Loucy (cell line): ENCODE measurements around the gene VEPH1.

Experiments used
- H2AFZ ChIP-seq: fragments of 200-600 bp; sonication (generic); 2 replicates; pipeline ENCODE4 v1.6.0; 2016; ENCODE audit warnings: antibody characterized with exemption, mild to moderate bottlenecking, low read length, moderate library complexity
- H3F3A ChIP-seq: fragments of 200-600 bp; 2 replicates; pipeline ENCODE4 v1.6.0; 2016; ENCODE audit warnings: antibody characterized with exemption, low read depth, mild to moderate bottlenecking
- H3K27me3 ChIP-seq: fragments of 200-600 bp; sonication (generic); 2 replicates; pipeline ENCODE4 v1.6.1; 2014; ENCODE audit warnings: low read length, mild to moderate bottlenecking; ENCODE audit not compliant: insufficient read depth, poor library complexity, severe bottlenecking
- H3K36me3 ChIP-seq: fragments of 200-600 bp; sonication (generic); 2 replicates; pipeline ENCODE4 v1.6.1; 2016; ENCODE audit warnings: low read length; ENCODE audit not compliant: insufficient read depth
- H3K4me1 ChIP-seq: fragments of 200-600 bp; sonication (generic); 2 replicates; pipeline ENCODE4 v1.5.1; 2014; ENCODE audit warnings: low read length, mild to moderate bottlenecking; ENCODE audit not compliant: insufficient read depth, poor library complexity, severe bottlenecking
- H3K4me2 ChIP-seq: fragments of 200-600 bp; sonication (generic); 2 replicates; pipeline ENCODE4 v1.6.0; 2014; ENCODE audit warnings: antibody characterized with exemption, low read length, low read depth, mild to moderate bottlenecking; ENCODE audit not compliant: poor library complexity, severe bottlenecking
- H3K4me3 ChIP-seq: fragments of 200-600 bp; sonication (generic); 2 replicates; pipeline ENCODE4 v1.5.1; 2014; ENCODE audit warnings: low read length, mild to moderate bottlenecking, mixed read lengths; ENCODE audit not compliant: poor library complexity, severe bottlenecking
- H3K79me2 ChIP-seq: fragments of 200-600 bp; sonication (generic); 2 replicates; pipeline ENCODE4 v1.6.1; 2014; ENCODE audit warnings: low read length; ENCODE audit not compliant: insufficient read depth
- H3K9ac ChIP-seq: fragments of 200-600 bp; sonication (generic); 2 replicates; pipeline ENCODE4 v1.6.0; 2014; ENCODE audit warnings: mild to moderate bottlenecking, low read depth, low read length, moderate library complexity; ENCODE audit not compliant: poor library complexity, severe bottlenecking
- H3K9me2 ChIP-seq: fragments of 200-600 bp; sonication (generic); replicated peaks from 2 replicates; pipeline ENCODE4 v1.6.1; 2016; ENCODE audit warnings: low read depth, low read length, mixed read lengths
- H3K9me3 ChIP-seq: fragments of 200-600 bp; sonication (generic); 2 replicates; pipeline ENCODE4 v1.6.1; 2014; ENCODE audit warnings: mild to moderate bottlenecking, antibody characterized with exemption, low read length, low read depth; ENCODE audit not compliant: insufficient read depth
- H4K20me1 ChIP-seq: fragments of 200-600 bp; sonication (generic); 2 replicates; pipeline ENCODE4 v1.6.0; 2014; ENCODE audit warnings: antibody characterized with exemption, low read length, mild to moderate bottlenecking; ENCODE audit not compliant: insufficient read depth, poor library complexity, severe bottlenecking
- EZH2phosphoT487 ChIP-seq: fragments of 200-600 bp; IDR thresholded peaks from 2 replicates; pipeline ENCODE4 v1.6.1; 2018; ENCODE audit warnings: antibody characterized with exemption, mild to moderate bottlenecking, moderate library complexity, borderline replicate concordance
- TF ChIP-seq, protein P1 (sequence below): fragments of 200-600 bp; sonication (generic); conservative IDR thresholded peaks from 2 replicates; pipeline ENCODE4 v1.5.1; 2014; ENCODE audit warnings: mild to moderate bottlenecking, antibody characterized with exemption, low read length

The VEPH1 gene

GRCh38 chr3:157534725-157535161, 31.5 kb upstream of the VEPH1 start:
- Histone ChIP-seq H3K9ac (no peak overlapping the region), H3F3A (no peaks in the 10 kb centered on the region), H3K79me2 (no peaks in the 10 kb centered on the region), H3K4me1 (peaks cover 3% of the 10 kb centered on the region), H2AFZ (no peak overlapping the region), H3K4me3 (no peak overlapping the region), H3K36me3 (no peaks in the 10 kb centered on the region), H3K9me2 (no peaks in the 10 kb centered on the region), H3K9me3 (no peaks in the 10 kb centered on the region), H4K20me1 (no peaks in the 10 kb centered on the region), H3K4me2 (no peak overlapping the region), H3K27me3 (no peaks in the 10 kb centered on the region)
- TF ChIP-seq, protein P1, sequence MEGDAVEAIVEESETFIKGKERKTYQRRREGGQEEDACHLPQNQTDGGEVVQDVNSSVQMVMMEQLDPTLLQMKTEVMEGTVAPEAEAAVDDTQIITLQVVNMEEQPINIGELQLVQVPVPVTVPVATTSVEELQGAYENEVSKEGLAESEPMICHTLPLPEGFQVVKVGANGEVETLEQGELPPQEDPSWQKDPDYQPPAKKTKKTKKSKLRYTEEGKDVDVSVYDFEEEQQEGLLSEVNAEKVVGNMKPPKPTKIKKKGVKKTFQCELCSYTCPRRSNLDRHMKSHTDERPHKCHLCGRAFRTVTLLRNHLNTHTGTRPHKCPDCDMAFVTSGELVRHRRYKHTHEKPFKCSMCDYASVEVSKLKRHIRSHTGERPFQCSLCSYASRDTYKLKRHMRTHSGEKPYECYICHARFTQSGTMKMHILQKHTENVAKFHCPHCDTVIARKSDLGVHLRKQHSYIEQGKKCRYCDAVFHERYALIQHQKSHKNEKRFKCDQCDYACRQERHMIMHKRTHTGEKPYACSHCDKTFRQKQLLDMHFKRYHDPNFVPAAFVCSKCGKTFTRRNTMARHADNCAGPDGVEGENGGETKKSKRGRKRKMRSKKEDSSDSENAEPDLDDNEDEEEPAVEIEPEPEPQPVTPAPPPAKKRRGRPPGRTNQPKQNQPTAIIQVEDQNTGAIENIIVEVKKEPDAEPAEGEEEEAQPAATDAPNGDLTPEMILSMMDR = no peak
- TF ChIP-seq EZH2phosphoT487 = no peak

DNA sequence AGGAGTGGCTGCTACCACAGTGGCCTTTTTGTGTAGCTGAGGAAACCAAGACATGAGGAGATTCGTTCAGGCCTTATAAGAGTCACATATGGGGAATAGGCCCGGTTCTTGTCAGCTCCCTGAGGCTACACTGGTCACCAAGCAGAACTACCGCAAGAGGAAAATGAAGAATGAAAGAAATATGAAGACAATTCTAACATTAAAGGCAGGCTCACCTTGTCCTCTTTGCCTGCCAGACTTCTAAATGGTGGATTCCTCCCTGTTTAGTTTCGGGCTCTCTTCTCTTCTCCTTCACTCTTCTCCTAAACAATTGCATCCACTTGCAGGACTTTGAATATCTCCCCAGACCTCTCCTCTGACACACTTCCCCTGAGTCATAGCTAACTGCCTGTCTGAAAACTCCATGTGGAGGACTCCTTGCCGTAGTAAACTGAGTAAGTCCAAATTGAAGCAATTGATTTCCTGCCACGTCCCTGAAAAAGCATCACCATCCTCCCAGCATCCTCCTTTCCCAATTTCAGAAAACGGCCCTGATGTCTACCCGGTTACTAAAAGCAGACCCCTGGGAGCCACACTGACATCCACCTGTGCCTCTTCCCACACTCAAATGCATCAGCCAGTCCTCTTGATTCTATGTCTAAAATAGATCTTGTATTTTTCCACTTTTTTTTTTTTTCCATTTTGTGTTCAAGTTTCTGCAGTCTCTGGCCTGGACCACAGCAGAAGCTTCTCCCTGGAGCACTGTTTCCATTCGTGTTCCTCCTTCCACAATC, 30.3 kb upstream of the VEPH1 start:
- Histone ChIP-seq H3K9ac (no peak overlapping the region), H3K4me1 (peaks cover 3% of the 10 kb centered on the region), H3K36me3 (no peaks in the 10 kb centered on the region), H3K4me3 (no peak overlapping the region), H4K20me1 (no peaks in the 10 kb centered on the region), H3K9me3 (no peaks in the 10 kb centered on the region), H3K79me2 (no peaks in the 10 kb centered on the region), H2AFZ (peak overlapping the region; percentile 74), H3K4me2 (no peak overlapping the region), H3K27me3 (no peaks in the 10 kb centered on the region), H3K9me2 (no peaks in the 10 kb centered on the region), H3F3A (no peaks in the 10 kb centered on the region)
- TF ChIP-seq EZH2phosphoT487 = no peak
- TF ChIP-seq, protein P1 = no peak

DNA sequence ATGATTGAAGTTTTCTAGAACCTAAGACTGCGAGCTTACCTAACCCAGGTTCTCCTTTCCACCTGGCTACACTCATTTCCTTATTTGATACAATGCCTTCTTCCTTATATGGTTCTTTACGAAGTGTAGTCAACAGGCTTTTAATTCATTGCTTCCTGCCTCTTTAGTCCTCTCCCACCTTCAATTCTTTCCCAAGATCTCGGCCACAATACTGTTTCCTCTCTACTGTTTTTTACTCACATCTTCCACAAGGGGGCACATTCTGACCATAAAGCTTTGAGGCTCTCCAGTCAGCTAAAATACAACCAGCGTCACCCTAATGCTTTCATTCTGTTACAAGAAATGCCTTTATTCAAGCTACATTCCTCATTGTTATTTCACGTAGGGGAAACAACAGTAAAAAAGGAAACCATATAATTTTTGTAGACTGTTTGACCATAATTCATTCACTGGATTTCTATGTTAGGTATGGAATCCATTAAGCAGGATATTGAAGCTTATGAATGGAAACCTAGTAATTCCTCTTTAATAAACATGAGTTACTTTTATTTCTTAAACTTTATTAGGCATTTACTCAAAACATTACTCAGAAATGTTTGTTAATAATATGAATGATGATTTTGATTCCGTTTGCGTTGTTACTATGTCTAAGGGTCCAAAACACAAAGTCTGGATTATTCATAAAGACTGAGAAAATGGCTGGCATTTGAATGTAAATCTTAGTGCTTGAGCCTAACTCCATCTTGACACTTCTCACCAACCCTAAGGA, 29.5 kb upstream of the VEPH1 start:
- H3F3A ChIP-seq = no peaks in the 10 kb centered on the region
- peaks cover 3% of the 10 kb centered on the region for H3K4me1 ChIP-seq
- H3K4me3 ChIP-seq = no peak overlapping the region

More for the DNA sequence above, 29.5 kb upstream of the VEPH1 start:
- Histone ChIP-seq H3K9me2 (no peaks in the 10 kb centered on the region), H2AFZ (peak overlapping the region; percentile 91), H3K36me3 (no peaks in the 10 kb centered on the region), H3K4me2 (peak overlapping the region; percentile 28), H3K79me2 (no peaks in the 10 kb centered on the region), H3K9ac (no peak overlapping the region), H4K20me1 (no peaks in the 10 kb centered on the region), H3K9me3 (no peaks in the 10 kb centered on the region), H3K27me3 (no peaks in the 10 kb centered on the region)
- TF ChIP-seq, protein P1 = peak; percentile 96
- no peak for TF ChIP-seq EZH2phosphoT487
